ENCODE measurements around the gene SCYGR7.

The SCYGR7 gene

DNA sequence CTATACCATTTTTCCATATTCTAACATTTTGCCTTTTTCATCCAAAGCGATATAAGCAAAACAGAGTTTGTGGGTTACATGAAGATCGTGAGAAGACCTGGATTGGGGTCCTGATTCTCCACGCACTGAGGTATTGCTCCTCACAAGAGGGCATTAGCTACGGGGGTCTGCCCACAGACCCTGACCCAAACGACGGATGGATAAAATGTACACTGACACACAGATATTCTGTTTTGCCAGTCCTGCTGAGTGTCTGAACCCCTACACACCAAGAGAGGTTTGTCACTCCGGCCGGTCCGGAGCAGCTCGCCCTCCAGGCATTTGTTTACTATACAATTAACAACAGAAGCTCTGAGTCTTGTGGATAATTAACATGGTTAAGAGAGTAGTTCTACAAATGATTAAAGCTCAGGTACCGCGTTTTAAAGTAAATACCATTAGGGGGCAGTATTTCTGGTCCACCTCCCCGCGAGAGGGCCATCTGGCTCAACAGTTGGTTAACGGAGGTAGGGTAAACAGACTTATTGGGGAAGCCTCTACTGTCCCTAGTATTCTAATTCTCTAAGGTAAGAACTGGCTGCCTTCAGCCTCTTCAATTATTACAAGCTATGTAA lies 46.0 kb downstream of the SCYGR7 start:
- no peak for DNase-seq

DNA sequence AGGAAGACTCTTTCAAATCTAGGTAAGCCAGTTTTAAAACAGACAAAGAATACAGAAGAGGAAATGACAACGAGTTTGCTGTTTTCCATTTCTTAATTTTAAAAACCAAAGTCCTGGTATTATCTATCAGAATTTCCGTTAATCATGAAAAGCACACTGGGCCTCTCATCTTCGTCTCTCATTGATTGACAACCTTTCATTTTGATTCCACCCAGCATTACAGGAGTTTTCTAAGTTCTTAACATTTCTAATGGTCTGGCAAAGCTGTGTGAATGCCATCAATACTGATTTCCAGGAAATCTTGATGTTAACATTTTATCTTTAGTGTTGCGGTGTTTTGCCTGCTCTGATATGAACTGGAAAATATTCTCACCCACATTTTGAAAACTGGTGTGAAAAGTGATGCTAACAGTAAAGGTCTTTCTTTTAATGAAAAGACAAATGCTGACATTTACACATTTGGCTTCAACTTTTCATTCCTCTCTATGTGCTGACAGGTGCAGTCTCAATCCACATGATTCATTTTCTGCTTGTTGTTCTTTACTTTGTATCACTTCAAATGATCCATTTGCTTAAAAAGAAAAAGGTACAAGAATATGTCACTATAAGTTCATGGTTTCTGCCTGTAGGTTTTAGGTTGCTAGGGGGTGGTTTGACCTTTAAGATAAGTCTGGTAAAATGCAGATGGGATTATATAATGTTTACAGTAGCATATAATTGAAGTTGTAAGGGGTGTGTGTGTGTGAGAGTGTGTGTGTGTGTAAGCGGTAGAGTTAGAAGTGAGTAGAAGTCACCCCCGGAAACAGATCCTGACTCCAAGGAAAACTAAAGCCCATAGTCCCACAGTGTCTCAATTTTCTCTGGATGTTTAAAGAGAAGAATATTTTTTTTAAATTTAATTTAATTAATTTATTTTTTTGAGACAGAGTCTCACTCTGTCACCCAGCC lies 47.0 kb downstream of the SCYGR7 start:
- Histone ChIP-seq H3K36me3 (ENCODE audit: control insufficient read depth, insufficient read depth, low read length) (no peaks in the 10 kb centered on the region), H3K9me3 (ENCODE audit: control insufficient read depth, low read length) (no peaks in the 10 kb centered on the region), H3K27ac (ENCODE audit: insufficient read depth, low read length, poor library complexity, severe bottlenecking) (no peak overlapping the region), H3K4me3 (ENCODE audit: insufficient read depth, low read depth, low read length, poor library complexity, severe bottlenecking) (no peak overlapping the region), H3K4me1 (ENCODE audit: control insufficient read depth, insufficient read depth, low read length, poor library complexity, severe bottlenecking) (no peaks in the 10 kb centered on the region), H3K27me3 (replicated peaks; ENCODE audit: control insufficient read depth, insufficient read depth, low read length, poor library complexity, severe bottlenecking) (no peaks in the 10 kb centered on the region)
- DNase-seq = no peak

More for the DNA sequence above, 46.0 kb downstream of the SCYGR7 start:
- no peaks in the 10 kb centered on the region for H3K9me3 ChIP-seq (ENCODE audit: control insufficient read depth, low read length)
- no peak overlapping the region for H3K27ac ChIP-seq (ENCODE audit: insufficient read depth, low read length, poor library complexity, severe bottlenecking)
- no peaks in the 10 kb centered on the region for H3K27me3 ChIP-seq (replicated peaks; ENCODE audit: control insufficient read depth, insufficient read depth, low read length, poor library complexity, severe bottlenecking)
- H3K4me3 ChIP-seq (ENCODE audit: insufficient read depth, low read depth, low read length, poor library complexity, severe bottlenecking) = no peak overlapping the region
- H3K4me1 ChIP-seq (ENCODE audit: control insufficient read depth, insufficient read depth, low read length, poor library complexity, severe bottlenecking) = no peaks in the 10 kb centered on the region
- no peaks in the 10 kb centered on the region for H3K36me3 ChIP-seq (ENCODE audit: control insufficient read depth, insufficient read depth, low read length)

All from effector memory CD4-positive, alpha-beta T cell (primary cell).